ENCODE measurements around the gene TRIP4. TPM values are rescaled to one million over a fixed set of nuclear protein-coding genes. Genes with fewer than 3 reads are reported as not detected.

Gene TRIP4
- total and polyA plus RNA-seq, 9 of the 15 experiments (the other 6 are each of a cell fraction or from before 2014, with no cell fraction given) = 7.6 to 23.3 (median 16.7) TPM

GRCh38 chr15:64341961-64342360 is 45.7 kb upstream of the TRIP4 start (continued):
- TF ChIP-seq HINFP (tag; conservative IDR thresholded peaks at IDR 0.05; ENCODE audit: low read depth) (no peak), LEF1 (IDR thresholded peaks at IDR 0.05) (no peak), NFYB (IDR thresholded peaks at IDR 0.05; ENCODE audit: extremely low read depth, insufficient read length) (no peak), ARID1B (IDR thresholded peaks at IDR 0.05) (no peak), MBD2 (IDR thresholded peaks at IDR 0.05; ENCODE audit: borderline replicate concordance, low read depth) (no peak)

GRCh38 chr15:64343222-64343621 is 44.4 kb upstream of the TRIP4 start:
- Histone ChIP-seq H3K79me2 (ENCODE audit: control insufficient read depth, insufficient read depth, low read length) (peaks cover 27% of the 10 kb centered on the region), H3K4me2 (ENCODE audit: insufficient read depth, low read length) (no peak overlapping the region), H3K27me3 (ENCODE audit: control insufficient read depth in 2 of 2, insufficient read depth in 2 of 2, low read length in 2 of 2) (no peaks in the 10 kb centered on the region), H3K36me3 (ENCODE audit: control insufficient read depth, insufficient read depth, low read length) (peaks cover 19% of the 10 kb centered on the region; the same call in 2 of the 3 replicates), H3K27ac (ENCODE audit: extremely low read depth, low read depth, low read length) (no peak overlapping the region), H2AFZ (ENCODE audit: low read depth, low read length) (no peak overlapping the region), H3K9ac (ENCODE audit: insufficient read depth in 1 of 2, low read depth in 2 of 2, low read length in 2 of 2) (no peak overlapping the region), H3K4me3 (no peak overlapping the region), H4K20me1 (replicated peaks; ENCODE audit: control insufficient read depth, insufficient read depth, low read length) (no peaks in the 10 kb centered on the region), H3K9me1 (ENCODE audit: control insufficient read depth, insufficient read depth, low read length) (no peaks in the 10 kb centered on the region), H3K4me1 (replicated peaks in 1 of 2; ENCODE audit: control insufficient read depth in 2 of 2, insufficient read depth in 2 of 2, low read length in 2 of 2) (no peaks in the 10 kb centered on the region; a peak in 1 of 5 replicates), H3K9me3 (replicated peaks; ENCODE audit: control insufficient read depth, insufficient read depth, low read depth, low read length) (no peaks in the 10 kb centered on the region)
- intact Hi-C loops (cut with micrococcal nuclease) (no loop called here), in situ Hi-C loops (cut with MboI) (no loop called here)
- no peak for TF ChIP-seq KHSRP (IDR thresholded peaks at IDR 0.05)
- TF ChIP-seq ETV5 (CRISPR knock-in tag; IDR thresholded peaks at IDR 0.05; ENCODE audit: low read depth) = no peak
- TF ChIP-seq PATZ1 (CRISPR knock-in tag; IDR thresholded peaks at IDR 0.05; ENCODE audit: borderline replicate concordance) = no peak
- no peak for TF ChIP-seq SPI1 (IDR thresholded peaks at IDR 0.05; ENCODE audit: borderline replicate concordance, low read depth, low read length)
- TF ChIP-seq GTF2A2 (tag; IDR thresholded peaks at IDR 0.05) = no peak
- no peak for TF ChIP-seq MYC (IDR thresholded peaks at IDR 0.05; ENCODE audit: low read depth, low read length)
- no peak for TF ChIP-seq MYC (CRISPR knock-in tag; IDR thresholded peaks at IDR 0.05; ENCODE audit: borderline replicate concordance, low read depth)
- no peak for TF ChIP-seq ZNF609 (CRISPR knock-in tag; IDR thresholded peaks at IDR 0.05; ENCODE audit: borderline replicate concordance)
- no peak for TF ChIP-seq EWSR1 (IDR thresholded peaks at IDR 0.05; ENCODE audit: borderline replicate concordance, low read depth, partially characterized antibody)
- ChIA-PET CTCF (ENCODE audit: low intra/inter-chr PET ratio) (no interaction called here), POLR2A (no interaction called here)
- no peak for ATAC-seq
- FAIRE-seq = peak; percentile 6
- BruUV-seq (replicated peaks) = no TSS peak
- no peak for DNase-seq (ENCODE audit: extremely low read depth in 1 of 4, low spot score in 3 of 4)

Measured in K562 (cell line).